Measurements from ENCODE around the gene CCL21. TPM values are rescaled to one million over a fixed set of nuclear protein-coding genes. Genes with fewer than 3 reads are reported as not detected.

Gene CCL21
- total and polyA plus RNA-seq, 2 of the 8 experiments (the other 6 are each of a cell fraction or from before 2014, with no cell fraction given) = not detected

GRCh38 chr9:34686231-34686630 lies 23.7 kb downstream of the CCL21 start:
- Histone ChIP-seq H3K4ac (replicated peaks; ENCODE audit: insufficient read length, low read depth, low read length) (no peak overlapping the region), H3K14ac (ENCODE audit: insufficient read length) (no peak overlapping the region), H3K79me1 (ENCODE audit: low read depth, low read length) (no peaks in the 10 kb centered on the region), H3K4me1 (replicated peaks in 1 of 4; ENCODE audit: control insufficient read depth in 3 of 4, insufficient read depth in 4 of 4, low read length in 3 of 4) (peaks cover 0 to 3% (median 1%) of the 10 kb centered on the region in 4 experiments; a peak in 2 of 7 replicates), H3K9ac (replicated peaks in 1 of 4; ENCODE audit: extremely low read depth in 1 of 4, low read depth in 3 of 4, low read length in 3 of 4) (no peak overlapping the region), H2BK5ac (ENCODE audit: low read depth, low read length) (no peak overlapping the region), H4K91ac (replicated peaks; ENCODE audit: insufficient read length, low read length) (no peak overlapping the region), H2BK20ac (ENCODE audit: low read length) (no peak overlapping the region), H4K8ac (ENCODE audit: extremely low read depth, insufficient read depth, low read length) (no peak overlapping the region), H3K56ac (replicated peaks; ENCODE audit: insufficient read length, low read depth, low read length) (no peak overlapping the region), H2BK12ac (ENCODE audit: low read depth, low read length) (no peak overlapping the region), H2BK15ac (ENCODE audit: low read length) (no peak overlapping the region), H3K9me3 (ENCODE audit: insufficient read depth in 2 of 2, low read depth in 1 of 2, low read length in 1 of 2) (no peaks in the 10 kb centered on the region), H3K36me3 (ENCODE audit: control insufficient read depth in 2 of 4, insufficient read depth in 4 of 4, low read length in 3 of 4) (no peaks in the 10 kb centered on the region), H2BK120ac (replicated peaks; ENCODE audit: low read depth, low read length) (no peak overlapping the region), H4K5ac (ENCODE audit: insufficient read length, low read depth, low read length) (no peak overlapping the region), H3K27ac (ENCODE audit: low read depth, low read length) (no peak overlapping the region), H3K4me2 (ENCODE audit: insufficient read depth in 1 of 2, low read depth in 2 of 2, low read length in 2 of 2) (no peak overlapping the region), H2AFZ (ENCODE audit: low read length) (no peak overlapping the region), H3K23me2 (ENCODE audit: low read depth, low read length) (no peaks in the 10 kb centered on the region; the same call in 1 of the 2 replicates), H3K79me2 (ENCODE audit: control insufficient read depth in 1 of 2, insufficient read depth in 2 of 2, low read length in 2 of 2) (no peaks in the 10 kb centered on the region), H4K20me1 (replicated peaks in 1 of 2; ENCODE audit: control insufficient read depth in 1 of 2, insufficient read depth in 2 of 2, low read length in 2 of 2) (no peaks in the 10 kb centered on the region), H3K4me3 (ENCODE audit: extremely low read depth in 1 of 4, insufficient read depth in 2 of 4, low read depth in 3 of 4, low read length in 4 of 4) (no peak overlapping the region), H3K27me3 (replicated peaks in 1 of 4; ENCODE audit: control insufficient read depth in 3 of 4, extremely low read depth in 1 of 4, insufficient read depth in 3 of 4, low read length in 3 of 4) (no peaks in the 10 kb centered on the region), H3K23ac (ENCODE audit: insufficient read length) (no peak overlapping the region), H2AK5ac (ENCODE audit: low read depth, low read length) (no peak overlapping the region), H3K18ac (ENCODE audit: extremely low read depth, low read length) (no peak overlapping the region)
- FAIRE-seq (no peak), DNase-seq (ENCODE audit: low read depth in 1 of 2, low spot score in 2 of 2) (no peak)
- ChIA-PET POLR2A (ENCODE audit: partially characterized antibody) (interaction anchor here (0.6 kb wide), 1 partner anchor 10 kb away, joined by 3 read pairs; no protein-coding TSS in a partner anchor), CTCF (ENCODE audit: partially characterized antibody) (interaction anchor here (1.0 to 12.6 kb wide), 5 partner anchors 8 to 21 kb away, joined by 3 to 147 read pairs (median 5); no protein-coding TSS in a partner anchor)
- WGBS, 2 experiments (ENCODE audit: extremely low coverage in 1 of 2, insufficient coverage in 1 of 2, insufficient read length in 1 of 2, insufficient replicate concordance in 2 of 2, low coverage in 1 of 2, low lambda C conversion rate in 2 of 2, missing lambda C conversion rate in 1 of 2) = 95% methylated on average over 5 of the region's 5 CpGs; no CpG with 5 or more reads in 1 of the 2 experiments
- TF ChIP-seq SRF (IDR thresholded peaks at IDR 0.05; ENCODE audit: low read depth, low read length) (no peak), FOSL1 (IDR thresholded peaks at IDR 0.05; ENCODE audit: insufficient read depth, low read depth, low read length) (no peak), POLR2AphosphoS5 (IDR thresholded peaks at IDR 0.05; ENCODE audit: low read depth, low read length) (no peak), SP1 (IDR thresholded peaks at IDR 0.05; ENCODE audit: low read depth, low read length) (no peak), JUN (IDR thresholded peaks at IDR 0.05; ENCODE audit: low read depth, low read length) (no peak), EGR1 (IDR thresholded peaks at IDR 0.05; ENCODE audit: borderline replicate concordance, low read depth, low read length) (no peak), SIX5 (IDR thresholded peaks at IDR 0.05; ENCODE audit: low read depth, low read length) (no peak), ATF2 (IDR thresholded peaks at IDR 0.05; ENCODE audit: low read length) (no peak), GTF2F1 (IDR thresholded peaks at IDR 0.05; ENCODE audit: borderline replicate concordance, low read depth, low read length) (no peak), ZNF274 (IDR thresholded peaks at IDR 0.05; ENCODE audit: borderline replicate concordance, extremely low read depth, low read length) (no peak), MAFK (IDR thresholded peaks at IDR 0.05; ENCODE audit: low read depth, low read length) (no peak), RFX5 (IDR thresholded peaks at IDR 0.05; ENCODE audit: borderline replicate concordance, low read depth, low read length) (no peak), TBP (IDR thresholded peaks at IDR 0.05; ENCODE audit: low read depth, low read length) (no peak), KDM4A (IDR thresholded peaks at IDR 0.05; ENCODE audit: low read depth, low read length, severe bottlenecking) (no peak)

Data from H1 (cell line).